HG03432 (cell line): ENCODE results near the gene TBC1D22A.

Source experiments
- ATAC-seq: cut with Tn5 transposase; IDR thresholded peaks from one replicate; pipeline ENCODE4 v1.9.1; 2021; ENCODE audit warnings: mild to moderate bottlenecking, moderate library complexity; ENCODE audit not compliant: unreplicated experiment

The TBC1D22A gene

DNA sequence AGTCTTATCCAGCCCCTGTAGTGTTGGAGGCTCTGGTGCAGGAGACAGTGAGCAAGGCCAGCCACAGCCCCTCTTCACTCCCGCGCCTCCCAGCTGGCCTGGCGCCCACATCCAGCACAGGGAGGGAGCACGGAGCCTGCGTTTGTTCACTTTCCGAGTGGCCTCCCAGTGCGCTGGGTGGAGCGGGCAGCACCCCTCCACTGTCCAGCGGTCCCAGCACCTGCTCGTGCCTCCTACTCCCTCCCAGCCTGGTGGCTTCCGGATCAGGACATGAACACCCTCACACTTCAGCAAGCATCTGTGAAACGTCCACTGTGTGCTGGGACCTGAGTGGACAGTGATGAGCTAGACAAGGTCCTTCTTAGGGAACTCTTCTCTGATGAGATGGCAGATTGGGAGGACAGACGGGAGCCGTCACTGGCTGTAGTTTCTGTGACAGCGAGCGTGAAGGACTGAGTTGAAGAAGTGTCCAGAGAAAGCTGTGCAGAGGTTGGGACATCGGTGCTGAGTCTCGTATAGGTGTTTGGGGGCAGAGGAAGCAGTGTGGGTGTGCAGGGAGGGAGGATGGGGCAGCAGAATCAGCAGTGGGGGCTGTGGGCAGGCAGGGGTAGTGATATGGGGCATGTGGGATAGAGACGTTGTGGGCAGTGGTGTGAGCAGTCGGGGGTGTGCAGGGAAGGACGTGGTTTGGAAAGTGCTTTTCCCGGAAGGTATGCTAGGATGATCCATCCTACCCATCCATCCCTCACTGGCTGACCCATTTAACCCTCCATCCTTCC is 256.8 kb downstream of the TBC1D22A start:
- ATAC-seq: no peak

DNA sequence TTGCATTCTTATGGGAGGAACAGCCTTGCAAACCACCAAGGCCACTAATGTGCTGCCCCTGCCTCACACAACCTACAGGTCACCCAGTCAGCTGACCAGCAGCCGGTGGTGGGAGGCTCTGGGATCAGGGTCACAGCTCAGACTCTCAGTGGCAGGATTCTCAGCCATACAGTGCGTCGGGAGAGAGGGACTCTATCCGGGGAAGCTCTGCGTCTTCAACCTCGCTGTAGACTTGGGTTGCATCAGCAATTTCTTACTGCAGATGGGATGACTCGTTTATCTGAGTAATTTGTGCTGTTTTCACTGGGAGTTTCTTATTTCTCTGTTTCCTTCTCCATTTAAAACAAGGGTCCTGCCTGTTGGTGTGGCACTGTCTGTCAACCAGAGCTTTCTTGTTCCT is 257.7 kb downstream of the TBC1D22A start:
- ATAC-seq: no peak

DNA sequence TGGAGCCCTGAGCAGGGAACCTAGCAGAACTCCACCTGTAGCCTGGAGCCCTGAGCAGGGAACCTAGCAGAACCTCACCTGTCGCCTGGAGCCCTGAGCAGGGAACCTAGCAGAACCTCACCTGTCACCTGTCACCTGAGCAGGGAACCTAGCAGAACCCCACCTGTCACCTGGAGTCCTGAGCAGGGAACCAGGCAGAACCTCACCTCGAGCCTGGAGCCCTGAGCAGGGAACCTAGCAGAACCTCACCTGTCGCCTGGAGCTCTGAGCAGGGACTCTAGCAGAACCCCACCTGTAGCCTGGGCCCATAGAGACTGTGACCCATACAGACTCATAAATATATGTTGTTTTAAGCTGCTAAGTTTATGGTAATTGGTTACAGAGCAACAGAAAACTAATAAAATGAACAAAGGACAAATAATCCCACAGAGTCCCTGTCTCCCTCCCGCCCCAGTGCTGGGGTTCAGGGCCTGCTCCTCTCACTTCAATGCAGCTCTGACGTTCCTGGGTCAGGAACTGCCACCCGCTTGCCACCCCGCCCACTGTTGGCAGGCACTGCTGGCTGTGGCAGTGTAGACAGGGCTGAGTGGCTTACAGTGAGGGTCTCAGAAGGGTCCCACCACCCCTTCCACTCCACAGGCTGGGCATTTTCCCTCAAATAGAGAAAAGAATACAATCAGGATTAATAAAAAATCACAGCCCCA is 259.1 kb downstream of the TBC1D22A start:
- no peak for ATAC-seq

DNA sequence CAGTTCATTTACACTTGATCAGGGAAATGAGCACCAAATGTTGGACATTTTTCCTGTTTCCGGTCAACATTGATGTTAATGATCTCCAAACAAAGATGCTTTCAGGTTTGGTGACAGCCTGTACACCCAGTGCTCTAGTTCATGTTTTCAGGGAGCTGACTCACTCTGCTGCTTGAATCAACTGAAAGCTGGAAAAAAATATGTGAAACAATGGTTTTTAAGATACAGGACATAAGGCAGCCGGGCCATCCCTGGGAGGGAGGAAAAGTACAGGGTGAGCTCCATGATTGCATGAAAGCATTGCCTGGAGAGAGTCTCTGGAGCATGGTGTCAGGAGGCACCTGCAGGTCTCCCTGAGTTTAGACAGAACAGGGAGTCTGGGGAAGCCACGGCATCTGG is 259.6 kb downstream of the TBC1D22A start:
- no peak for ATAC-seq

DNA sequence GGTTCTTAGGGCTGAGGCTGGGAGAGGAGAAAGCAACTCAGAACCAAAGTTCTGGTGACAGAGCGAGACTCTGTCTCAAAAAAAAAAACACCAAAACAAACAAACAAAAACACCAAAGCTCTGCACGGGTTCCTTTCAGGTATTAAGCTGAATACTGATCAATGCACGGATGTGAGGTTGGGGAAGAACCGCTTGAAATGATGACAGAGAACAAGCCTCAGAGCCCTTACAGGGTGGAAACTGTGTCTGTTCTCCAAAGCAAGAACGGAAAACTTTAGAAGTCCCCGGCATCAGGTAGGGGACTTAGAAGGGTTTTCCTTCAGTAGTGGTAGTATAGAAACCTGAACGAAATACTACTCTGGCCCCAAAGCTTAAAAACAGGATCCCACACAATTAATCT is 260.0 kb downstream of the TBC1D22A start:
- ATAC-seq: no peak

DNA sequence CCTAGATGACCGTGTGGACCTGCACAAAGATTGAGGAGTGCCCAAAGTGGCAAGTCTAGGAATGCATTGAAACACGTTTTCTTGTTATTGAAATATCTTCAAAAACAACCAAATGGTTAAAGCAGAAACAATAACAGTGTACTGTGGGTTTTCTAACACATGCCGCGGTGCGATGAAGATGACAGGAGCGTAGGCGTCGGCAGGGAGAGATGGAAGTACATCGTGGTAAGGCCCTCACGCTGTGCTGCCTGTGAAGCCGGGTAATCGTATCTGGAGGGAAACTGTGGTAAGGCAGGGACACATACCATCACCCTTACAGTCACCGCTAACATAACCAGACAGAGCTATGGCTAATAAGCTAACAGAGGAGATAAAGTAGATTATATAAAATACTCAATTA is 261.4 kb downstream of the TBC1D22A start:
- ATAC-seq: no peak

DNA sequence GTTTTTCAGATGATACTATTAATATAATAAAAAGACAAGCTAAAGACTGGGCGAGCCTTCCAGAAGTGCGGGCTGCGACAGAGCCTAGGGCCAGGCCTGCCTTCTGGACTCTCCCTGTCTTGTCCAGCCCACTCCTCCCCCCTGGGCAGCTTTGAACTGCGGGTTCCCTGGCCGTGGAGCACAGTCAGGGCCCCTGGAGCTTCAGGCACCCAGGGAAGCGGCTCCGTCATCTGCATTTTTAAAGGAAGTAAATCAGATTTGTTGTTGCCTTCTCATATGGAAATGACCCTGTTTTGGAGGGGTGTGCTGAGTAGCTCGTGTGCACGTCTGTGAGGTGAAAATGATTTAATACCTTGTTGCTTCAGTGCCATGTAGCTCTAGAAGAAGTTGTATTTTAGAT is 265.3 kb downstream of the TBC1D22A start:
- no peak for ATAC-seq

DNA sequence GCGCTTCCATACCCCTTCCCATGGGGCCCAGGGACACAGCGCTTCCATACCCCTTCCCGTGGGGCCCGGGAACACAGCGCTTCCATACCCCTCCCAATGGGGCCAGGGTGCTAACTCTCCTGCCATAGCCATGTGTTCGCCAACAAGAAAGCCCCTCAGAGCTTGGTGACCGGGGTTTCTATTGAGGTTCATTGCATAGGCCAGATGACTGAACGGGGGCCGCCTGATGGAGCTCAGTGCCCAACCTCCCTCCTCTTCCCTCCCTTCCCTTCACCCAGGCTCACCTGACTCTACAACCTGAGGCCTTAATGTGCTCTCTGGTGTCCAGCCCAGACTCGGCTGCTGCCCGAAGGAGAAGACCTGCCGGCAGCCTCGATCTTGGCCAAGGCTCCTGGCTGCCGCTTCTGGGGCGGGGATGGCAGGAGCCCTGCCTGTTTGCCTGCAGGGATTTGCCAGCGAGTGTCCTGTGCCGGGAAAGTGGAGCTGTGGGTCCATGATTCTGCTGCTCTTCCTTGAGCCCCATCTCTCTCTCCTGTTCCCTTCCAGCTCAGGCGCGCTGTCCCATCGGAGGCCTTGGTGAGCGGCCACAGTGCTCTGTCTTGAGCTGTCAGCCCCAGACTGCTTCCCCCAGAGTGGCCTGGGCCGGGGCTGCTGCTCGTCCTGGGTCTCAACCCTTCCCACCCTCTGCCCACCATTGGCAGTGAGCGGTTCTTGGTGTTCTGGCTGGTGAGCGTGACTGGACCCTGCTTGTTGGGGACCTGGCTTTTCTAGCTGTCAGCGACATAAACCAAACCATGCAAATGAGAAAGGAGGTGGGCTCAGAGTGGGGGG is 267.0 kb downstream of the TBC1D22A start:
- no peak for ATAC-seq

DNA sequence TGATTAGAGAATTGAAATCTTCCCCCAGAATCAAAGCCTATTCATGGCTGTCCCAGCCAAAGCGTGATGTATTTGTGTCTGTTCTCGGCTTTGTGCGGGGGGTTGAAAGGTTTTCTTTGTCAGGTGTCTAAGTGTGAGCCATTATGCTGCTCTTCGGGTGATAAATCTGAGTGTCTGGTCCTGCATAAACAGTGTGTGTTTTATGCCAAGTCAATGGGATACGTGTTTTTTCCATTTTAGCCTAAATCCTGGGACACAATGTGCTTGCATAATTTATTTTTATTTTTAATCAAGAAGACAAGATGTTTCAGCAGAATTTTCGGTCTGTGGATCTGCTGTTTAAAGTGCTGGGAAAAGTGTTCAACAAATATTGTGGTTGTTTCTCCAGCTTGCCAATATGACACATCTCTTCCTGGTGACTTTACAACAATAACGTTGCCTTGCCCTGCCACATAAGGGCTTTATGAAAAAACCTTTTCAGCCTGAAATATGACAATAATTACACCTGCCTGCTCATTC is 267.8 kb downstream of the TBC1D22A start:
- ATAC-seq: no peak

DNA sequence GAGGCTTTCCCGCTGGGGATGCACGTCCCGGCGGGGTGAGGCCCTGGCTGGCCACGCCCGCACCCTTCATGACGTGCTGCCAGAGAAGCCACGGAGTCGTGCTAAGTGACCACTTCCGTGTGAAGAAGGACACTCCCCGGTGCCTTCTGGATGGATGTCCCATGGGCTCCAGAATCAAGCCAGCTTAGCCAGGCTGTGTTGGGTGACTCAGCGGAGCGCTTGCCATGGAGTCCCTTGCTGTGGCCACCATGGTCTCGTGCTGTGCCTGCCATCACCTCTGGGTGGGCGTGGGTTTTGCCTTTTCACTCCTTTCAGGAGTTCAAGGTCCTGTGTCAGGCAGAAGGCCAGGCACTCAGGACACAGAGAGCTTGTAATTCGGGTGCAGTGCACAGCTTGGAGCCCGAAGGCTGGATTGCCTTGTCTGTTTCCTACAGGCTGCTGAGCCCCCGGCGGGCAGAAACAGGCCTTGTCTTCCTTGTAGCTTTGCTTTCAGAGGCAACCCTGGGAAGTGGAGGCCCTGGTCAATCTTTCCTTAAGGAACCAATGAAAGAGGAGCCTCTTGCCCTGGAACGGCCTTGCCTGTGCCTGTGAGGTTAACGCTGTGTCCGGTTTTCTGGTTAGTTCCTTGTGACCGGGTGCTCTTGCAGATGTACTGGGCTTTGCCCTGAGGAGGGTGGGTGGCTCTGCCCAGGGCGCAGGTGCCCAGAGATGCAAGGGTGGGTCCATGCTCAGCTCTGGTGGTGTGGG is 268.6 kb downstream of the TBC1D22A start:
- ATAC-seq: no peak

DNA sequence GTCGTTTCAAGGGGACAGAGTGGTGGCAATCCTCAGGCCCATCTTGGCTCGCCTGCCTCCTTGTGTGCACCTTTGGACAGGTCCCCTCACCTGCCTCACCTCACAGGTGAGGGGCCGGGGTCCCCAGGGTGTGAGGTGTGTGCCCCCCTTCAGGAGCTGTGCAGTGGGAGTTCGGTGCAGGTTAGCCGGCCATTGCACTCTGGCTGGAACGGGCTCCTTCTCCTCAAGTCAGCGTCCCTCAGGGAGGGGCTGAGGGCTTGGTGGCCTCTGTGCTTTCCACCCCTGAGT is 269.1 kb downstream of the TBC1D22A start:
- no peak for ATAC-seq

DNA sequence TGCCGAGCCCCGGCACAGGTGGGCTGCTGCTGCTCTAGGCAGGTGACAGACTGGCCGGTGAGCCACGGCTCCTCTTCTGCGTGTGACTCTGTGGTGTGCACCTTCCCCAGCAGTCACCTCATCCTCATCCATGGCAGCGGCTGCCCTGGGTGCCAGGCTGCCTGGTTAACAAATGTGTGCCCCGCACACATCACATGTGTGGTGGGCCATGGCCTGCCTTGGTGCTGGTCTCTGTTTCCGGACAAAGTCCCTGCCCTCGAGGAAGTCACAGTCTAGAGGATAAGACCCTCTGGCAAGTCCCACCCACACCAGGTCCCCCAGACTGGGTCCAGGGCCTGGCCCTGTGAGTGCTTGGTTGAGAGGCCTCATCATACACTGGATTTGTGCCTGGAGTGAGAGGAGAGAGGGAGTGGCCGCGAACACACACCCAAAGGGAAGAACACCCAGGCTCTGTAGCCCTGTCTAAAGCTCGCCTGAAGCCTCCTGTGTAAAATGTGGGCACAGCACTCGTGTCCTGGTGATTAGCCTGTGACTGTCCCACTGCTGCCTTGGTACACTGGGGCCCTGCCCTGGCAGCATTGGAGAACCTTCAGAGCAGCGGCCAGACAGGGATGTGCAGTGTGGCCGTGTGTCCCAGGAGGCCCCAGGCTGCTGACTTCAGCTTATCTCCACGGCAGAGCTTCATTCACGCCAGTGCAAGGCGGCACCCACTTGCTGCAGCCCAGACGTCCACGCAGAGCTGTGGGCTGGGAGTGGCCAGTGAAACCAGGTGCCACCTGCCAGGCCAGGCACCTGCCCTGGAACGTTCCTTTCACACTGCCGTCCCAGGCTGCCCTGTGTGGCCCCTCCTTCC is 269.9 kb downstream of the TBC1D22A start:
- no peak for ATAC-seq

DNA sequence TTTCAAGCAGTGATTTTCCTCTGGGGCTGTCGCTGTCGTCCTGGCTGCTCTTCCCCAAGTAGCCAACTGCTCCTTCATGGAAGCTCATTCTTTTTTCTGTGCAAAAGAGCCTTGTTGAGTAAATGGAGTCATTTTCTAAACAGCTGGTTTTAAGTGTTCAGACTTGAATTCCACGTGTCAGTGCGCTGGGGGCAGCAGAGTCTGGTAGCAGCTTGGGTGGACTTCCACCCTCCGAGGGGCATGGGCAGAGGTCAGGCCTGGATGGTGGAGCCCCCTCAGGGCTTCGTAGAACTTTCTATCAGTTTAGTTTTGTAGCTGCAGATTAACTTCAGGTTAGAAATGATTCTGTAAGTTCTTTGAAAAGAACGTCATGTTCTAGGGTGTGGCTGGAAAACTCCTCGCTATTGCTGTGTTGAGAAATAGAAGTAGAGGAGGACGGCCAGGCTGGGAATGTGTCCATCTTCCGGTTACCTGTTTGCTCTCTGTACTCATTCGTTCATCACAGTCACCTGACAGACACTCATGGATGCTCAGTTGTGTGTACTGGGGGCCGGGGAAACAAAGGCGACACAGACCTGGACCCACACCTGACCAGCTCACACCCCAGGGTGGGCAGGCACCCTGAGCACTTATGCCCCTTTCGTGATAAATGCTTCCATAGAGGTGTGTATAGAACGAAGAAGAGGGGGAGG is 270.7 kb downstream of the TBC1D22A start:
- ATAC-seq: no peak

DNA sequence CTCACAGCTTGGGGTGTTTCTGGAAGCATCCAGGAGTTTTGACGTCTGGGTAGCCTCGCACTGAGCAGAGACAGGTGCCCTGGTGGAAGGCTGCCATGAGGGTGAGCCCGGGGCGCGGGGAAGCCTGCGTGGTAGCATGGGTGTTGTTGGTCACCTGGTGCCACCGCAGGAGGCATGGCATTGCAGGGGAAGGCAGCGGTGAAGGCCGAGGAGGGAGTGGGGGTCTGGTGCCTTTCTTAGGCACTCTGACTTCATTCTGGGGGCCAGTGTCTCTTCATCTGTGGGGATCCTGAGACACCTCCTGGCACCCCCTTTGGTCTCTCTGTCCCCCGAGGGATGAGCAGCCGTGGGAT is 271.2 kb downstream of the TBC1D22A start:
- no peak for ATAC-seq

DNA sequence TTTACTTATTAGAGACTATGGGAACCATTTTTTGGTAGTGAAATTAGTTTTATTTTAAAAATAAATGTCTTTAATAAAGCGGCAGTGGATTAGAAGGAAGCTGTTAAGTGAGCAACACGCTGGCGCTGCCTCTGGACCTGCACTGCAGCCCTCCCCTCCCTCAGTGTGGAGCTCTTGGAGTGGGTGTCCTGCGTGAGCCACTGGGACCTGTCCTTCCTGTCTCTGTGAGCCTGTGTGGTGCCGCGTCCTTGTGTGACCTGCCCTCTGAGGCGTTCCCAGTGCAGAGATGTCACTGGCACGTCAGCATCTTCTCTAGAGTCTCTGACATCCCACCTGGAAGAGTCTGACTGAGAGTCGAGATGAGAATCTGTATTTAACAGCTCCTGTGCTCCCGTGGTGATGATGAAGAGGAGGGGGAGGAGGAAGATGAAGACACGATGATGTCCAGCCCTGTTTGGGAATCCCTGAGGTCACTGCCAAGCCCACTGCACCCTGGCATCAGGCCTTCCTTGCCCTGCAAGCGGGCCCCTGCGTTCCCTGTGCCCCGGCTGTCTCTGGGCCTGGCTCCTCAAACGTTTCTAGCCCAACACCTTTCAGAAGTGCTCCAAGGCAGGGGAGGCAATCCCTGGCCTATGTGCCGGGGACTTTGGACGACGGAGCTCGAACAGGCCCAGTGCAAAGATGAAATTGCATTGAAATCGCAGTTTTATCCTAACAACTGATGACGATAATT is 271.8 kb downstream of the TBC1D22A start:
- no peak for ATAC-seq

DNA sequence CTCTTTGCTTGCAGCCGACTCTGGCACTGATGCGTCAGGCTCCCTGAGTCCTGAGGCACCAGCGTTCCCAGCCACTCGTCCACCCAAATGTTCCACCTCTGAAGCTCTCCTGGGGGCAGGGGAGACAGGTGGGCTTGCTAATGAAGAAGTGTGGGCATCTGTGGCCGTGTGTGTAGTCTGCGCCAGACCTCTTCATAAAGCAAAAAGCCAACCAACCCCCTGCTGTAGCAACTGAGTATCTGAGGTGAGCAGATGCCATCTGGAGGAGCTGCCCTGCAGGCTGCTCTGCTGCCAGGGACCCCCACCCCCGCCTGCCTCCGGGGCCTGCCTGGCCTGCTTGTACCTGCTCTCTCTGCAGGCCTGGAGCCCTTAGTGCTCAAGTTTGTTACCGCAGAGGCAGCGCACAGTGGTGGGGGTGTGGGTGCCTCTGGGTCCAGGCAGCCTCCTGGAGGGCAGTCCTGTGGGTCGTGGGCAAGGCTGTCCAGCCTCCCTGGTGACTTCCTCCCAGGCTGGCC is 272.5 kb downstream of the TBC1D22A start:
- ATAC-seq: no peak

DNA sequence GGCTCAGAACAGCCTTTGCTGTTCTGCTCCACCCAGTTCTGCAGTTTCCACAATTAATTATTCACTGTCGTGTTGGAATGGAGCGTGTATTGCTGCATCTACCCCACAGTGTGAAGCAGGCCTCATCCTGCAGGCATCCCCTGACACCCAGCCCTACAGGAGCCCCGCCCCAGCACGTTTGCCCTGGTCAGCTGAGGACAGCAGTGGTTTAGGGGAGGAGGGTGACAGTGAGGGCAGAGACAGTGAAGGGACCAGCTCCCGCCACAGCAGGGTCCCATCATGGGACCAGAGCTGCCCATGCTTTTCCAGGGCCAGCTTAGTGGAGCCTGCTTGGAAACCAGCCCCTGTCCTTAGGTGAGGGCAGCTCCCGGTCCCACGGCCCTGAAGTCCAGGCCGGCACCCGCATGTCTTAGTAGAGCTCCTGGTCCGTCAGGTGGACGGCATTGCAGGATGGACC is 273.0 kb downstream of the TBC1D22A start:
- ATAC-seq: no peak

DNA sequence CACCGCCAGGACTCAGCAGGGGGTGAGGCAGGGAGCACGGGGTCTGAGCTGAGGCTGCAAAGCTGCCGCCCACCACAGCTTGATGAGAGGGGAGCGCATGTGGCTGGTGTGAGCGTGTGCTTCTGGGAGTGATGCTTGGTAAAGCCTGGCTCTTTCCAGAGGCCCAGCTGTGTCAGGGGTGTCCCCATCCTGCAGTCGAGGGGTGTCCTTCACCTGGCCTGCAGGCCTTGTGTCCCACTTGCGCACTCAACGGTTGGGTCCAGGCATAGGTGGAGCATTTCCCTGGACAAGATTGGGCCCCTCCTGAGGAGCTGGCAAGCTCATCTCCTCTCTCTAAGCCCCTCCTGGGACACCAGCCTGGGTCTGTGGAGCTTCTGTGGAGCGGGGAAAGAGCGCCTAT is 273.9 kb downstream of the TBC1D22A start:
- ATAC-seq: no peak
